Ecto neural progenitor cell (in vitro differentiated cells): ENCODE measurements around the gene AMPD3.
"Not testable (repeated sequence)": the region's sequence is repeated elsewhere in the genome, so short reads cannot be mapped to it uniquely, and the experiment has no call there.

Experiments used
- DNase-seq: peaks from one replicate; pipeline ENCODE4 v3.0.0-alpha.2; 2018; ENCODE audit warnings: low spot score

AMPD3 gene

GRCh38 chr11:10454878-10455631 lies at the start of gene AMPD3:
TSS of gene AMPD3 (plus strand) at chr11:10455264. CDS start at chr11:10461520, 6,256 bp downstream.
- no peak for DNase-seq

- DNase-seq = peak; percentile 66
These were observed 49.0 kb upstream of the AMPD3 start for GRCh38 chr11:10405865-10406592.

- DNase-seq = no peak
These were observed 48.0 kb upstream of the AMPD3 start for GRCh38 chr11:10407055-10407454.

- no peak for DNase-seq
These were observed 47.0 kb upstream of the AMPD3 start for GRCh38 chr11:10407749-10408685.

GRCh38 chr11:10409207-10409661 lies 45.8 kb upstream of the AMPD3 start:
- DNase-seq = peak; percentile 34

GRCh38 chr11:10410106-10410843 lies 44.8 kb upstream of the AMPD3 start:
- DNase-seq = peak; percentile 14

GRCh38 chr11:10410844-10411200 lies 44.2 kb upstream of the AMPD3 start:
- DNase-seq = peak; percentile 33

GRCh38 chr11:10412266-10412665 lies 42.8 kb upstream of the AMPD3 start:
- DNase-seq = no peak

GRCh38 chr11:10413268-10413667 lies 41.8 kb upstream of the AMPD3 start:
- DNase-seq = no peak

GRCh38 chr11:10414181-10414580 lies 40.9 kb upstream of the AMPD3 start:
- DNase-seq = no peak

- DNase-seq = no peak
These were observed 40.4 kb upstream of the AMPD3 start for GRCh38 chr11:10414659-10415058.

GRCh38 chr11:10415817-10416392 lies 39.2 kb upstream of the AMPD3 start:
- no peak for DNase-seq

GRCh38 chr11:10418259-10418949 lies 36.7 kb upstream of the AMPD3 start:
- DNase-seq = no peak

- no peak for DNase-seq
These were observed 36.1 kb upstream of the AMPD3 start for GRCh38 chr11:10418950-10419310.

- no peak for DNase-seq
These were observed 28.6 kb upstream of the AMPD3 start for GRCh38 chr11:10426475-10426874.

GRCh38 chr11:10428453-10428852 lies 26.6 kb upstream of the AMPD3 start:
- no peak for DNase-seq

GRCh38 chr11:10429526-10429925 lies 25.5 kb upstream of the AMPD3 start:
- no peak for DNase-seq

GRCh38 chr11:10432493-10432892 lies 22.6 kb upstream of the AMPD3 start:
- DNase-seq = no peak

GRCh38 chr11:10432971-10433370 lies 22.1 kb upstream of the AMPD3 start:
- no peak for DNase-seq

- DNase-seq = no peak
These were observed 18.8 kb upstream of the AMPD3 start for GRCh38 chr11:10436224-10436623.

- DNase-seq = not testable (repeated sequence)
These were observed 18.4 kb upstream of the AMPD3 start for GRCh38 chr11:10436683-10437082.
